Endothelial cell of umbilical vein (primary cell): ENCODE measurements around the gene SMC5. TPM values are rescaled to one million over a fixed set of nuclear protein-coding genes. Genes with fewer than 3 reads are reported as not detected.

Source experiments
- BruUV-seq: library from RNA; stranded (reverse); fragments of 400-500 nt; replicated peaks from 2 replicates; lab custom pipeline; 2021; lab: Mats Ljungman, UMichigan
- CTCF ChIA-PET: fragments of 300-600, 350-600 bp; sonication (Branson Sonifier 250); formaldehyde crosslinking; loops from one replicate; lab custom pipeline; 2021; ENCODE audit warnings: antibody characterized with exemption, inconsistent platforms; lab: Charles Lee
- POLR2A ChIA-PET: fragments of 300-600, 350-600 bp; sonication (Branson Sonifier 250); formaldehyde crosslinking; loops from one replicate; lab custom pipeline; 2021; ENCODE audit warnings: antibody characterized with exemption, inconsistent platforms; lab: Charles Lee
- DNase-seq: peaks from one replicate; pipeline ENCODE4 v3.0.0-alpha.2; 2011; ENCODE audit warnings: low read depth, low spot score
- FAIRE-seq: peaks from 2 replicates; lab custom pipeline; 2011; peaks lifted over from hg19 to GRCh38; lab: Jason Lieb, UNC
- H2AFZ ChIP-seq: 2 replicates; pipeline ENCODE4 v1.6.0; 2012; ENCODE audit warnings: low read depth, low read length, control low read depth, inconsistent platforms
- H3K27ac ChIP-seq: 2 replicates; pipeline ENCODE4 v1.5.1; 2011; ENCODE audit warnings: low read depth, mild to moderate bottlenecking, control low read depth, low read length, moderate library complexity; ENCODE audit not compliant: insufficient read depth
- H3K27me3 ChIP-seq, 2 experiments: 2 replicates each; pipeline versions ENCODE4 v1.6.0 to v1.6.1; 2011; ENCODE audit warnings: low read length in 2 of 2, mixed read lengths in 1 of 2; ENCODE audit not compliant: control insufficient read depth in 2 of 2, insufficient read depth in 2 of 2
- H3K36me3 ChIP-seq, 2 experiments: 2 replicates in 1 of 2; 3 replicates in 1 of 2; pipeline ENCODE4 v1.5.1; 2011; ENCODE audit warnings: low read length in 2 of 2, mild to moderate bottlenecking in 1 of 2, moderate library complexity in 1 of 2; ENCODE audit not compliant: control insufficient read depth in 2 of 2, insufficient read depth in 2 of 2; ENCODE audit errors: extremely low read depth in 1 of 2
- H3K4me1 ChIP-seq: 3 replicates; pipeline ENCODE4 v1.5.1; 2011; ENCODE audit warnings: mild to moderate bottlenecking, low read length; ENCODE audit not compliant: control insufficient read depth, insufficient read depth; ENCODE audit errors: extremely low read depth
- H3K4me2 ChIP-seq: 2 replicates; pipeline ENCODE4 v1.6.1; 2011; ENCODE audit warnings: low read length, control low read depth, mixed read lengths; ENCODE audit not compliant: insufficient read depth
- H3K4me3 ChIP-seq, 3 experiments: fragments of 200-600 bp in 1 of 3; sonication (generic), shearing (Covaris generic) in 1 of 3; replicated peaks in 1 of 3; 2 replicates each; pipeline ENCODE4 v1.5.1; 2011 to 2016; ENCODE audit warnings: control low read depth in 3 of 3, low read length in 3 of 3, mild to moderate bottlenecking in 2 of 3, inconsistent platforms in 1 of 3, low read depth in 1 of 3, moderate library complexity in 1 of 3; ENCODE audit not compliant: insufficient read depth in 1 of 3
- H3K79me2 ChIP-seq: 2 replicates; pipeline ENCODE4 v1.6.0; 2012; ENCODE audit warnings: low read length, inconsistent platforms; ENCODE audit not compliant: control insufficient read depth, insufficient read depth
- H3K9ac ChIP-seq: replicated peaks from 2 replicates; pipeline ENCODE3; 2011; ENCODE audit warnings: low read length, control low read depth; ENCODE audit not compliant: insufficient read depth; ENCODE audit errors: extremely low read depth
- H3K9me1 ChIP-seq: replicated peaks from 3 replicates; pipeline ENCODE4 v1.6.0; 2011; ENCODE audit warnings: mild to moderate bottlenecking, low read length; ENCODE audit not compliant: control insufficient read depth, insufficient read depth; ENCODE audit errors: extremely low read depth
- H3K9me3 ChIP-seq: replicated peaks from 2 replicates; pipeline ENCODE4 v1.5.1; 2012; ENCODE audit warnings: low read length, inconsistent platforms; ENCODE audit not compliant: control insufficient read depth, insufficient read depth
- H4K20me1 ChIP-seq: replicated peaks from 2 replicates; pipeline ENCODE3; 2011; ENCODE audit warnings: mild to moderate bottlenecking, low read length; ENCODE audit not compliant: control insufficient read depth, insufficient read depth; ENCODE audit errors: extremely low read depth
- EZH2 ChIP-seq: IDR thresholded peaks from 2 replicates; pipeline ENCODE4 v1.6.1; 2012; ENCODE audit warnings: borderline replicate concordance, low read depth, mild to moderate bottlenecking, moderate library complexity, low read length, inconsistent platforms; ENCODE audit not compliant: severe bottlenecking
- FOS ChIP-seq: IDR thresholded peaks from 2 replicates; pipeline ENCODE4 v1.6.1; 2011; ENCODE audit warnings: mild to moderate bottlenecking, low read length, moderate library complexity, borderline replicate concordance; ENCODE audit not compliant: insufficient read depth
- GATA2 ChIP-seq: IDR thresholded peaks from 2 replicates; pipeline ENCODE4 v1.7.0; 2011; ENCODE audit warnings: low read depth, mild to moderate bottlenecking, moderate library complexity, mixed read lengths, low read length; ENCODE audit not compliant: insufficient read length, insufficient read depth
- JUN ChIP-seq: IDR thresholded peaks from 2 replicates; pipeline ENCODE4 v1.6.1; 2011; ENCODE audit warnings: borderline replicate concordance, low read depth; ENCODE audit not compliant: insufficient read length, insufficient read depth
- MYC ChIP-seq: IDR thresholded peaks from one replicate; pipeline ENCODE4 v1.6.1; 2011; ENCODE audit warnings: mild to moderate bottlenecking, low read depth, low read length
- POLR2A ChIP-seq: IDR thresholded peaks from 2 replicates; pipeline ENCODE4 v1.6.1; 2012; ENCODE audit warnings: low read depth, mild to moderate bottlenecking, control low read depth, low read length
- POLR2AphosphoS5 ChIP-seq: IDR thresholded peaks from 2 replicates; pipeline ENCODE4 v1.6.1; 2012; ENCODE audit warnings: low read depth, mild to moderate bottlenecking, control low read depth, low read length, moderate library complexity; ENCODE audit not compliant: insufficient read depth
- dilution Hi-C: fragments of 300-500 bp; cut with MboI; formaldehyde crosslinking; loops from one replicate; pipeline ENCODE4 v1.15.0; 2019; ENCODE audit warnings: low sequenced_read_pairs; ENCODE audit not compliant: extremely low pct_ligation_motif_present
- intact Hi-C: fragments of 100-400 bp; cut with micrococcal nuclease; formaldehyde crosslinking; loops from one replicate; pipeline ENCODE4 v1.10.0; 2022
- polyA plus RNA-seq, 4 experiments: library from polyadenylated mRNA; depleted of rRNA in 3 of 4; stranded (reverse) in 3 of 4; unstranded in 1 of 4; fragments of >200 nt; gene quantifications; 2 replicates each; pipeline versions ENCODE4 v1.2.1 to v1.2.3, GENCODE V29; 2011 to 2012; ENCODE audit warnings: missing spikeins in 1 of 4
- total RNA-seq: library from RNA; stranded (reverse); gene quantifications from 2 replicates; pipeline ENCODE4 v1.2.3, GENCODE V29; 2021
- TF ChIP-seq, protein P1 (sequence below), 2 donors: IDR thresholded peaks; 1 replicate in 1 of 2; 2 replicates in 1 of 2; pipeline ENCODE4 v1.5.1; 2011; ENCODE audit warnings: low read length in 2 of 2, mild to moderate bottlenecking in 2 of 2, moderate library complexity in 2 of 2, control low read depth in 1 of 2, inconsistent platforms in 1 of 2, low read depth in 1 of 2; ENCODE audit not compliant: insufficient read depth in 1 of 2; ENCODE audit errors: extremely low read depth in 1 of 2
- TF ChIP-seq, protein P2 (sequence below): IDR thresholded peaks from 2 replicates; pipeline ENCODE4 v1.6.1; 2011; ENCODE audit not compliant: insufficient read depth, insufficient read length

SMC5 gene
- total and polyA plus RNA-seq, 2 donors (not counting 3 experiments of a cell fraction or from before 2014, with no cell fraction given): 17.1 to 32.8 TPM

DNA sequence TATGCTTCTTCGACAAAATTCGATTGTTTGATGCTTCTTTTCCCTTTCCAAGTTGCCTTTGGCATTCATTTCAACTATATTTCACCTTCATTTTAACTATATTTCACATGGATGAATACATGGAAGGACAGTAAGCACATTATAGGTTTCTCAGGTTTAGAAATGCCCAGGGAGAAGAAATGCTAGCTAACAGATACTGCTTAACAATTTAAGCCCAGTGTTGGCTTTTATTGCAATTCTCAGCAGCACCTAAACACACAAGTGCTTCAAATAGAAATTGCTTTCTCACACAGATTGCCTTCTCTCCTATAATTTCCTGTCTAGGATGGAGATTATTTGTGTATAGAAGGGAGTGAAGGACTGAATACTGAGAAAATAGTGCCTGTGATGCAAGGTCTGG, 30.2 kb upstream of the SMC5 start:
- Histone ChIP-seq H3K4me3 (no peak overlapping the region), H3K79me2 (no peaks in the 10 kb centered on the region), H3K4me2 (no peak overlapping the region), H3K36me3 (no peaks in the 10 kb centered on the region), H3K9ac (no peak overlapping the region), H3K4me1 (no peaks in the 10 kb centered on the region), H3K27me3 (no peaks in the 10 kb centered on the region), H3K9me3 (no peaks in the 10 kb centered on the region), H2AFZ (no peak overlapping the region), H4K20me1 (no peaks in the 10 kb centered on the region), H3K9me1 (no peaks in the 10 kb centered on the region), H3K27ac (no peak overlapping the region)
- dilution Hi-C loops (no loop called here), intact Hi-C loops (loop anchor here (1.0 to 10.0 kb wide), 4 partner anchors 94 to 284 kb away; no protein-coding TSS in a partner anchor)
- FAIRE-seq: no peak
- no TSS peak for BruUV-seq
- TF ChIP-seq EZH2 (no peak), MYC (no peak), POLR2A (no peak), JUN (no peak), GATA2 (no peak), FOS (no peak), POLR2AphosphoS5 (no peak)
- TF ChIP-seq, protein P1, sequence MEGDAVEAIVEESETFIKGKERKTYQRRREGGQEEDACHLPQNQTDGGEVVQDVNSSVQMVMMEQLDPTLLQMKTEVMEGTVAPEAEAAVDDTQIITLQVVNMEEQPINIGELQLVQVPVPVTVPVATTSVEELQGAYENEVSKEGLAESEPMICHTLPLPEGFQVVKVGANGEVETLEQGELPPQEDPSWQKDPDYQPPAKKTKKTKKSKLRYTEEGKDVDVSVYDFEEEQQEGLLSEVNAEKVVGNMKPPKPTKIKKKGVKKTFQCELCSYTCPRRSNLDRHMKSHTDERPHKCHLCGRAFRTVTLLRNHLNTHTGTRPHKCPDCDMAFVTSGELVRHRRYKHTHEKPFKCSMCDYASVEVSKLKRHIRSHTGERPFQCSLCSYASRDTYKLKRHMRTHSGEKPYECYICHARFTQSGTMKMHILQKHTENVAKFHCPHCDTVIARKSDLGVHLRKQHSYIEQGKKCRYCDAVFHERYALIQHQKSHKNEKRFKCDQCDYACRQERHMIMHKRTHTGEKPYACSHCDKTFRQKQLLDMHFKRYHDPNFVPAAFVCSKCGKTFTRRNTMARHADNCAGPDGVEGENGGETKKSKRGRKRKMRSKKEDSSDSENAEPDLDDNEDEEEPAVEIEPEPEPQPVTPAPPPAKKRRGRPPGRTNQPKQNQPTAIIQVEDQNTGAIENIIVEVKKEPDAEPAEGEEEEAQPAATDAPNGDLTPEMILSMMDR (IDR thresholded peaks at IDR 0.05; ENCODE audit: extremely low read depth in 1 of 2, insufficient read depth in 1 of 2, low read depth in 1 of 2, low read length in 2 of 2): no peak
- TF ChIP-seq, protein P2, sequence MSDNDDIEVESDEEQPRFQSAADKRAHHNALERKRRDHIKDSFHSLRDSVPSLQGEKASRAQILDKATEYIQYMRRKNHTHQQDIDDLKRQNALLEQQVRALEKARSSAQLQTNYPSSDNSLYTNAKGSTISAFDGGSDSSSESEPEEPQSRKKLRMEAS: no peak
- CTCF ChIA-PET: interaction anchor here (1.5 to 4.5 kb wide), 3 partner anchors 116 to 297 kb away, joined by 6 to 38 read pairs (median 7); no protein-coding TSS in a partner anchor
- POLR2A ChIA-PET: no interaction called here
- DNase-seq: no peak
